ENCODE measurements around the gene NRXN3. TPM values are rescaled to one million over a fixed set of nuclear protein-coding genes. Genes with fewer than 3 reads are reported as not detected.

The NRXN3 gene
- polyA plus RNA-seq, 1 donor from 2014 or later = 110 TPM

GRCh38 chr14:79137045-79137430, 966.9 kb downstream of the NRXN3 start:
- Histone ChIP-seq H3K27ac (ENCODE audit: low read length) (peak overlapping the region; percentile 18), H4K20me1 (ENCODE audit: insufficient read depth) (no peaks in the 10 kb centered on the region), H3K27me3 (ENCODE audit: insufficient read depth, low read depth, low read length) (no peaks in the 10 kb centered on the region), H3K4me3 (ENCODE audit: low read length) (peak overlapping the region; percentile 15), H3K9ac (ENCODE audit: low read length) (no peak overlapping the region), H3K36me3 (ENCODE audit: insufficient read depth, low read length) (no peaks in the 10 kb centered on the region), H3K9me3 (ENCODE audit: low read length) (no peaks in the 10 kb centered on the region), H3K79me2 (replicated peaks; ENCODE audit: insufficient read depth, low read length) (no peaks in the 10 kb centered on the region), H3F3A (ENCODE audit: insufficient read depth, low read length, poor library complexity, severe bottlenecking) (no peaks in the 10 kb centered on the region), H2AFZ (ENCODE audit: low read depth, low read length) (no peak overlapping the region), H3K4me2 (ENCODE audit: low read length) (no peak overlapping the region), H3K9me2 (ENCODE audit: insufficient read depth, low read length) (no peaks in the 10 kb centered on the region)
- TF ChIP-seq REST (IDR thresholded peaks at IDR 0.05; ENCODE audit: borderline replicate concordance) = no peak
- TF ChIP-seq RAD21 (conservative IDR thresholded peaks at IDR 0.05) = no peak
- TF ChIP-seq SMC3 (conservative IDR thresholded peaks at IDR 0.05; ENCODE audit: poor library complexity) = no peak
- TF ChIP-seq TAF1 (IDR thresholded peaks at IDR 0.05; ENCODE audit: low read depth) = no peak
- TF ChIP-seq POLR2AphosphoS5 (IDR thresholded peaks at IDR 0.05) = no peak
- TF ChIP-seq MXI1 (conservative IDR thresholded peaks at IDR 0.05; ENCODE audit: poor library complexity, severe bottlenecking) = no peak
- no peak for TF ChIP-seq EP300 (conservative IDR thresholded peaks at IDR 0.05; ENCODE audit: poor library complexity, severe bottlenecking)
- TF ChIP-seq EZH2 (IDR thresholded peaks at IDR 0.05; ENCODE audit: borderline replicate concordance, insufficient read depth, low read length, poor library complexity, severe bottlenecking) = no peak
- no peak for TF ChIP-seq CTCF (IDR thresholded peaks at IDR 0.05; ENCODE audit: poor library complexity, severe bottlenecking)

- Histone ChIP-seq H3K9me2 (ENCODE audit: insufficient read depth, low read length) (no peaks in the 10 kb centered on the region), H3K4me3 (ENCODE audit: low read length) (no peak overlapping the region), H3K27ac (ENCODE audit: low read length) (no peak overlapping the region), H4K20me1 (ENCODE audit: insufficient read depth) (no peaks in the 10 kb centered on the region), H3K36me3 (ENCODE audit: insufficient read depth, low read length) (no peaks in the 10 kb centered on the region), H3K79me2 (replicated peaks; ENCODE audit: insufficient read depth, low read length) (no peaks in the 10 kb centered on the region), H2AFZ (ENCODE audit: low read depth, low read length) (no peak overlapping the region), H3F3A (ENCODE audit: insufficient read depth, low read length, poor library complexity, severe bottlenecking) (no peaks in the 10 kb centered on the region), H3K9ac (ENCODE audit: low read length) (no peak overlapping the region), H3K9me3 (ENCODE audit: low read length) (no peaks in the 10 kb centered on the region), H3K27me3 (ENCODE audit: insufficient read depth, low read depth, low read length) (no peaks in the 10 kb centered on the region), H3K4me2 (ENCODE audit: low read length) (no peak overlapping the region)
- no peak for TF ChIP-seq EZH2 (IDR thresholded peaks at IDR 0.05; ENCODE audit: borderline replicate concordance, insufficient read depth, low read length, poor library complexity, severe bottlenecking)
Measured at GRCh38 chr14:79137836-79138235, 967.7 kb downstream of the NRXN3 start.

GRCh38 chr14:79144896-79145295, 974.7 kb downstream of the NRXN3 start:
- Histone ChIP-seq H3F3A (ENCODE audit: insufficient read depth, low read length, poor library complexity, severe bottlenecking) (no peaks in the 10 kb centered on the region), H3K36me3 (ENCODE audit: insufficient read depth, low read length) (no peaks in the 10 kb centered on the region), H3K79me2 (replicated peaks; ENCODE audit: insufficient read depth, low read length) (no peaks in the 10 kb centered on the region), H3K9me2 (ENCODE audit: insufficient read depth, low read length) (no peaks in the 10 kb centered on the region), H2AFZ (ENCODE audit: low read depth, low read length) (no peak overlapping the region), H3K27me3 (ENCODE audit: insufficient read depth, low read depth, low read length) (no peaks in the 10 kb centered on the region), H3K9me3 (ENCODE audit: low read length) (no peaks in the 10 kb centered on the region), H4K20me1 (ENCODE audit: insufficient read depth) (no peaks in the 10 kb centered on the region), H3K27ac (ENCODE audit: low read length) (no peak overlapping the region), H3K4me3 (ENCODE audit: low read length) (no peak overlapping the region), H3K9ac (ENCODE audit: low read length) (no peak overlapping the region), H3K4me2 (ENCODE audit: low read length) (no peak overlapping the region)
- TF ChIP-seq TAF1 (IDR thresholded peaks at IDR 0.05; ENCODE audit: low read depth) (no peak), REST (IDR thresholded peaks at IDR 0.05; ENCODE audit: borderline replicate concordance) (no peak), SMC3 (conservative IDR thresholded peaks at IDR 0.05; ENCODE audit: poor library complexity) (no peak), EZH2 (IDR thresholded peaks at IDR 0.05; ENCODE audit: borderline replicate concordance, insufficient read depth, low read length, poor library complexity, severe bottlenecking) (no peak), RAD21 (conservative IDR thresholded peaks at IDR 0.05) (no peak), CTCF (IDR thresholded peaks at IDR 0.05; ENCODE audit: poor library complexity, severe bottlenecking) (no peak), POLR2AphosphoS5 (IDR thresholded peaks at IDR 0.05) (no peak), MXI1 (conservative IDR thresholded peaks at IDR 0.05; ENCODE audit: poor library complexity, severe bottlenecking) (no peak), EP300 (conservative IDR thresholded peaks at IDR 0.05; ENCODE audit: poor library complexity, severe bottlenecking) (no peak)
